MM.1S (cell line): ENCODE measurements around the gene STK32B.

Experiments
- DNase-seq: peaks from one replicate; pipeline ENCODE4 v3.0.0-alpha.2; 2015
- H2AFZ ChIP-seq: fragments of 300-600 bp; sonication (generic); 2 replicates; pipeline ENCODE4 v1.6.0; 2016; ENCODE audit warnings: antibody characterized with exemption, low read length
- H3F3A ChIP-seq: fragments of 300-600 bp; sonication (generic); 2 replicates; pipeline ENCODE4 v1.6.1; 2016; ENCODE audit warnings: mild to moderate bottlenecking, antibody characterized with exemption, low read length, moderate library complexity, mixed read lengths; ENCODE audit not compliant: insufficient read depth
- H3K27ac ChIP-seq: fragments of 300-600 bp; sonication (generic); 2 replicates; pipeline ENCODE4 v1.5.1; 2016; ENCODE audit warnings: mild to moderate bottlenecking, low read length
- H3K27me3 ChIP-seq: fragments of 300-600 bp; sonication (generic); replicated peaks from 2 replicates; pipeline ENCODE4 v1.6.0; 2016; ENCODE audit warnings: low read length; ENCODE audit not compliant: insufficient read depth
- H3K36me3 ChIP-seq: fragments of 300-600 bp; sonication (generic); replicated peaks from 2 replicates; pipeline ENCODE4 v1.6.1; 2016; ENCODE audit warnings: mild to moderate bottlenecking, low read length, mixed read lengths; ENCODE audit not compliant: insufficient read depth
- H3K4me1 ChIP-seq: fragments of 300-600 bp; sonication (generic); 2 replicates; pipeline ENCODE4 v1.6.1; 2016; ENCODE audit warnings: low read length, mixed read lengths
- H3K4me2 ChIP-seq: fragments of 300-600 bp; sonication (generic); 2 replicates; pipeline ENCODE4 v1.6.0; 2016; ENCODE audit warnings: low read depth, low read length
- H3K4me3 ChIP-seq: fragments of 300-600 bp; sonication (generic); 2 replicates; pipeline ENCODE4 v1.5.1; 2016; ENCODE audit warnings: low read length, mixed read lengths
- H3K79me2 ChIP-seq: fragments of 300-600 bp; sonication (generic); 2 replicates; pipeline ENCODE4 v1.6.1; 2016; ENCODE audit warnings: mixed run types, low read length, mixed read lengths
- H3K9ac ChIP-seq: fragments of 300-600 bp; sonication (generic); 2 replicates; pipeline ENCODE4 v1.6.1; 2016; ENCODE audit warnings: low read length, mixed read lengths
- H3K9me2 ChIP-seq: fragments of 300-600 bp; sonication (generic); replicated peaks from 2 replicates; pipeline ENCODE4 v1.6.1; 2016; ENCODE audit warnings: mild to moderate bottlenecking, low read length, mixed read lengths; ENCODE audit not compliant: insufficient read depth
- H3K9me3 ChIP-seq: fragments of 300-600 bp; sonication (generic); replicated peaks from 2 replicates; pipeline ENCODE4 v1.6.1; 2016; ENCODE audit warnings: mild to moderate bottlenecking, low read length, mixed read lengths; ENCODE audit not compliant: insufficient read depth
- H4K20me1 ChIP-seq: fragments of 300-600 bp; sonication (generic); 2 replicates; pipeline ENCODE4 v1.6.1; 2016; ENCODE audit warnings: mild to moderate bottlenecking, low read length, moderate library complexity, mixed read lengths; ENCODE audit not compliant: insufficient read depth
- EZH2 ChIP-seq: fragments of 300-600 bp; sonication (generic); optimal IDR thresholded peaks from 2 replicates; pipeline ENCODE3; 2017; ENCODE audit warnings: low read depth, mild to moderate bottlenecking, antibody characterized with exemption, low read length, mixed read lengths
- EZH2phosphoT487 ChIP-seq: fragments of 300-600 bp; sonication (generic); IDR thresholded peaks from 2 replicates; pipeline ENCODE4 v1.6.1; 2018; ENCODE audit warnings: antibody characterized with exemption, low read length
- TF ChIP-seq, protein P1 (sequence below): fragments of 300-600 bp; sonication (generic); IDR thresholded peaks from 2 replicates; pipeline ENCODE4 v1.5.1; 2016; ENCODE audit warnings: antibody characterized with exemption, low read length, mixed read lengths

Gene STK32B

DNA sequence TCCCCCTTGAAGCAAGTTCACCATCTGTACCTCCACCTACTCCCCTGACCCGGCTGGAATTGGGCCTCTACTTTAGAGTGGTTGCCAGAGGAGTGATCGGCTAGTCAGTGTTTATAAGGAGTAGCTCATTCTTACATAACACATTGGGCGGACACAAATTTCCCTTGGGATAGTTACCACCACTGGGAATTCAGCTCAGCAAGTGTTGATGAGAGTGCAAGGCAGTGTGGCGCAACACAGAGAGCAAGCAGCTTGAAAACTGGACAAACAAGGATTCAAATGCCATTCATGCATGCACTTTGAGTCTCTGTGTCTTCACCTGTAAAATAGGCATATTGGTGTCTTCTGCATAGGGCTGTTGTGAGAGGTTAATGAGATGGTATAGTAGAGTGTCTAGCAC, 92.7 kb downstream of the STK32B start:
- H3K27me3 ChIP-seq = no peaks in the 10 kb centered on the region
- H3K4me1 ChIP-seq = no peaks in the 10 kb centered on the region
- H3K4me3 ChIP-seq = no peak overlapping the region
- DNase-seq = no peak
- H3K27ac ChIP-seq = no peak overlapping the region
- H3K36me3 ChIP-seq = no peaks in the 10 kb centered on the region
- no peaks in the 10 kb centered on the region for H4K20me1 ChIP-seq
- no peak overlapping the region for H3K4me2 ChIP-seq
- no peak overlapping the region for H2AFZ ChIP-seq
- TF ChIP-seq EZH2phosphoT487 = no peak
- TF ChIP-seq, protein P1, sequence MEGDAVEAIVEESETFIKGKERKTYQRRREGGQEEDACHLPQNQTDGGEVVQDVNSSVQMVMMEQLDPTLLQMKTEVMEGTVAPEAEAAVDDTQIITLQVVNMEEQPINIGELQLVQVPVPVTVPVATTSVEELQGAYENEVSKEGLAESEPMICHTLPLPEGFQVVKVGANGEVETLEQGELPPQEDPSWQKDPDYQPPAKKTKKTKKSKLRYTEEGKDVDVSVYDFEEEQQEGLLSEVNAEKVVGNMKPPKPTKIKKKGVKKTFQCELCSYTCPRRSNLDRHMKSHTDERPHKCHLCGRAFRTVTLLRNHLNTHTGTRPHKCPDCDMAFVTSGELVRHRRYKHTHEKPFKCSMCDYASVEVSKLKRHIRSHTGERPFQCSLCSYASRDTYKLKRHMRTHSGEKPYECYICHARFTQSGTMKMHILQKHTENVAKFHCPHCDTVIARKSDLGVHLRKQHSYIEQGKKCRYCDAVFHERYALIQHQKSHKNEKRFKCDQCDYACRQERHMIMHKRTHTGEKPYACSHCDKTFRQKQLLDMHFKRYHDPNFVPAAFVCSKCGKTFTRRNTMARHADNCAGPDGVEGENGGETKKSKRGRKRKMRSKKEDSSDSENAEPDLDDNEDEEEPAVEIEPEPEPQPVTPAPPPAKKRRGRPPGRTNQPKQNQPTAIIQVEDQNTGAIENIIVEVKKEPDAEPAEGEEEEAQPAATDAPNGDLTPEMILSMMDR = no peak
- TF ChIP-seq EZH2 = no peak
- H3K9me2 ChIP-seq = no peaks in the 10 kb centered on the region
- no peaks in the 10 kb centered on the region for H3F3A ChIP-seq
- no peaks in the 10 kb centered on the region for H3K9me3 ChIP-seq
- no peaks in the 10 kb centered on the region for H3K79me2 ChIP-seq
- no peak overlapping the region for H3K9ac ChIP-seq

DNA sequence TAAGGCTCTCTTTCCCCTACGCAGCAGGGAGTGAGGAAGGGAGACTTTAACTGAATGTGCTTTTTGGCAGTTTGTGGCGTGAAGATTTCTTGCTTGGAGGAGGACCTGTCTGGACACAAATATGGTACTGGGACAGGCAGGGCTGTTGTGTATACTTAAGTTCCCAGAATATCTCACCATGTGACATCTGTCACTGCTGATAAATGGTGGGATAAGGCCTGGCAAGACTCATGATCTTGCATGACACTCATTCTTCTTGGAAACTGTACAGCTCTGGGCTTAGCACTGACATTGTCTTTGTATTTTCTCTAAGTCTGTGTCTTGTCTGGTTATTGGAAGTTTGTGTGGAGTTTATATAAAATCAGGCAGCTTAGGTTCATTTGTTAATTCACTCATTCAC, 93.1 kb downstream of the STK32B start:
- Histone ChIP-seq H4K20me1 (no peaks in the 10 kb centered on the region), H3K4me2 (no peak overlapping the region), H3F3A (no peaks in the 10 kb centered on the region), H3K4me3 (no peak overlapping the region), H3K9me3 (no peaks in the 10 kb centered on the region), H3K27me3 (no peaks in the 10 kb centered on the region), H3K4me1 (no peaks in the 10 kb centered on the region), H2AFZ (no peak overlapping the region), H3K36me3 (no peaks in the 10 kb centered on the region), H3K9me2 (no peaks in the 10 kb centered on the region), H3K79me2 (no peaks in the 10 kb centered on the region), H3K9ac (no peak overlapping the region), H3K27ac (no peak overlapping the region)
- TF ChIP-seq, protein P1 = no peak
- TF ChIP-seq EZH2 (no peak), EZH2phosphoT487 (no peak)
- no peak for DNase-seq

DNA sequence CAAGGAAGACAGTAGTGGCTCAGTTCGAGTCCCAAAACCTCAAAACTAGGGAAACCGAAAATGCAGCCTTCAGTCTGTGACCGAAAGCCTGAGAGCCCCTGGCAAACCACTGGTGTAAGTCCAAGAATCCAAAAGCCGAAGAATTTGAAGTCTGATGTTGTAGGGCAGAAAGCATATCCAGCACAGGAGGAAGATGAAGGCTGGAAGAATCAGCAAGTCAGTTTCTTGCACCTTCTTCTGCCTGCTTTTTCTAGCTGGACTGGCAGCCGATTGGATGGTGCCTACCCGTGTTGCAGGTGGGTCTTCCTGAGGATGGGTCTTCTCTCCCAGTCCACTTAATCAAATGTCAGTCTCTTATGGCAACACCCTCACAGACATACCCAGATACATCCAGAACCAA, 95.0 kb downstream of the STK32B start:
- H3K36me3 ChIP-seq = no peaks in the 10 kb centered on the region
- H3K9ac ChIP-seq = no peak overlapping the region
- H3K27ac ChIP-seq = no peak overlapping the region
- H3K4me1 ChIP-seq = no peaks in the 10 kb centered on the region
- H3F3A ChIP-seq = no peaks in the 10 kb centered on the region
- H3K79me2 ChIP-seq = no peaks in the 10 kb centered on the region
- no peaks in the 10 kb centered on the region for H3K9me2 ChIP-seq
- H3K4me3 ChIP-seq = no peak overlapping the region
- H4K20me1 ChIP-seq = no peaks in the 10 kb centered on the region
- TF ChIP-seq, protein P1 = no peak
- TF ChIP-seq EZH2phosphoT487 (no peak), EZH2 (no peak)
- H2AFZ ChIP-seq = no peak overlapping the region
- no peak overlapping the region for H3K4me2 ChIP-seq
- no peaks in the 10 kb centered on the region for H3K27me3 ChIP-seq
- DNase-seq = no peak
- no peaks in the 10 kb centered on the region for H3K9me3 ChIP-seq
